Epithelial cell of esophagus (primary cell): ENCODE results near the gene PPP1CA.

Experiments
- DNase-seq: peaks from one replicate; pipeline ENCODE4 v3.0.0; 2010; ENCODE audit warnings: low read depth
- H3K4me3 ChIP-seq: 2 replicates; pipeline ENCODE4 v1.5.1; 2011; ENCODE audit warnings: mild to moderate bottlenecking, low read length, control low read depth
- TF ChIP-seq, protein P1 (sequence below): IDR thresholded peaks from 2 replicates; pipeline ENCODE4 v1.5.1; 2011; ENCODE audit warnings: low read depth, mild to moderate bottlenecking, low read length, control low read depth, inconsistent platforms; ENCODE audit not compliant: insufficient read depth; ENCODE audit errors: missing control alignments

PPP1CA gene

DNA sequence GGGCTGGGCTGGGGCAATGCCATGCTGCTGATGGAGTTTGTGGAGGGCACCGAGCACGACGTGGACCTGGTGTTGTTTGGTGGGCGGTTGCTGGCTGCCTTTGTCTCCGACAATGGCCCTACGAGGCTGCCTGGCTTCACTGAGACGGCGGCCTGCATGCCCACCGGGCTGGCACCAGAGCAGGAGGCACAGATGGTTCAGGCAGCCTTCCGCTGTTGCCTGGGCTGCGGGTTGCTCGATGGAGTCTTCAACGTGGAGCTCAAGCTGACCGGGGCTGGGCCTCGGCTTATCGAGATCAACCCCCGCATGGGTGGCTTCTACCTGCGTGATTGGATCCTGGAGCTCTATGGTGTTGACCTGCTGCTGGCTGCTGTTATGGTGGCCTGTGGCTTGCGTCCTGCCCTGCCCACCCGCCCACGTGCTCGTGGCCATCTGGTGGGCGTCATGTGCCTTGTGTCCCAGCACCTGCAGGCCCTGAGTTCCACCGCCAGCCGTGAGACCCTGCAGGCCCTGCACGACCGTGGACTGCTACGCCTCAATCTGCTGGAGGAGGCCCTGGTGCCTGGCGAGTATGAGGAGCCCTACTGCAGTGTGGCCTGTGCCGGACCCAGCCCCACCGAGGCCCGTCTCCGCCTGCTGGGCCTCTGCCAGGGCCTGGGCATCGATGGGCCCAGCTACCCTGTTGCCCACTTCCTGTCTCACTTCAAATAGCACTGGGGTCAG is 22.4 kb upstream of the PPP1CA start:
- H3K4me3 ChIP-seq: no peak overlapping the region
- no peak for DNase-seq
- TF ChIP-seq, protein P1, sequence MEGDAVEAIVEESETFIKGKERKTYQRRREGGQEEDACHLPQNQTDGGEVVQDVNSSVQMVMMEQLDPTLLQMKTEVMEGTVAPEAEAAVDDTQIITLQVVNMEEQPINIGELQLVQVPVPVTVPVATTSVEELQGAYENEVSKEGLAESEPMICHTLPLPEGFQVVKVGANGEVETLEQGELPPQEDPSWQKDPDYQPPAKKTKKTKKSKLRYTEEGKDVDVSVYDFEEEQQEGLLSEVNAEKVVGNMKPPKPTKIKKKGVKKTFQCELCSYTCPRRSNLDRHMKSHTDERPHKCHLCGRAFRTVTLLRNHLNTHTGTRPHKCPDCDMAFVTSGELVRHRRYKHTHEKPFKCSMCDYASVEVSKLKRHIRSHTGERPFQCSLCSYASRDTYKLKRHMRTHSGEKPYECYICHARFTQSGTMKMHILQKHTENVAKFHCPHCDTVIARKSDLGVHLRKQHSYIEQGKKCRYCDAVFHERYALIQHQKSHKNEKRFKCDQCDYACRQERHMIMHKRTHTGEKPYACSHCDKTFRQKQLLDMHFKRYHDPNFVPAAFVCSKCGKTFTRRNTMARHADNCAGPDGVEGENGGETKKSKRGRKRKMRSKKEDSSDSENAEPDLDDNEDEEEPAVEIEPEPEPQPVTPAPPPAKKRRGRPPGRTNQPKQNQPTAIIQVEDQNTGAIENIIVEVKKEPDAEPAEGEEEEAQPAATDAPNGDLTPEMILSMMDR: no peak

DNA sequence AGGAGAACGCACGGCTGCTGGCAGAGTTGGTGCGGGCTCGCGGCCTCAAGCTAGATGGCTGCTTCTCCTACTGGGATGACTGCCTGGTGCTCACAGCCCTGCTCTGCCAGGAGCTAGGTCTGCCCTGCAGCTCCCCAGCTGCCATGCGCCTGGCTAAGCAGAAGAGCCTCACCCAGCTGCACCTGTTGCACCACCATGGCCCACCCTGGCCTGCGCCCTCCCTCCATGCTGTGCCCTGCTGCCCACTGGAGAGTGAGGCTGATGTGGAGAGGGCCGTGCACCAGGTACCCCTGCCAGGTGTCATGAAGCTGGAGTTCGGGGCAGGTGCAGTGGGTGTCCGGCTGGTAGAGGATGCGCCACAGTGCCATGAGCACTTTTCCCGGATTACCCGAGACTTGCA is 21.8 kb upstream of the PPP1CA start:
- TF ChIP-seq, protein P1: no peak
- DNase-seq: no peak
- H3K4me3 ChIP-seq: no peak overlapping the region

DNA sequence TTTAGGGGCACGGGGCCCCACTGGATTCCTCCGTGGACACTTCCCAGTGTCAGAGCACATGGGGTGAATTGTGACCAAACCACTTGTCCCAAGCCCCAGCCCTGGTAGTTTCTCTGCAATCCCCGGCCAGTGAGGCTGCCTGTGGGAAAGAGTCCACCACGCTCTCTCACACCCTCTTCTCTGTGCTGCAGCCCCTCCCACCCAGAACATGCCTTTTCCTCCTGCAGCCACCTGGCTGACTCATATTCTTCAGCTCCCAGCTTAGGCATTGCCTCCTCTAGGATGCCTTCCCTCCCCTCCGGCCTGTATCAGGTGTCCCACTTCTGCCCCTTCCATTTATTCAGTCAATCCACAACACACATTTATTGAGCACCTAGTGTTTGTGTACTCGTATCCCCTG is 21.2 kb upstream of the PPP1CA start:
- peak; percentile 89 for DNase-seq
- no peak overlapping the region for H3K4me3 ChIP-seq
- TF ChIP-seq, protein P1: no peak

DNA sequence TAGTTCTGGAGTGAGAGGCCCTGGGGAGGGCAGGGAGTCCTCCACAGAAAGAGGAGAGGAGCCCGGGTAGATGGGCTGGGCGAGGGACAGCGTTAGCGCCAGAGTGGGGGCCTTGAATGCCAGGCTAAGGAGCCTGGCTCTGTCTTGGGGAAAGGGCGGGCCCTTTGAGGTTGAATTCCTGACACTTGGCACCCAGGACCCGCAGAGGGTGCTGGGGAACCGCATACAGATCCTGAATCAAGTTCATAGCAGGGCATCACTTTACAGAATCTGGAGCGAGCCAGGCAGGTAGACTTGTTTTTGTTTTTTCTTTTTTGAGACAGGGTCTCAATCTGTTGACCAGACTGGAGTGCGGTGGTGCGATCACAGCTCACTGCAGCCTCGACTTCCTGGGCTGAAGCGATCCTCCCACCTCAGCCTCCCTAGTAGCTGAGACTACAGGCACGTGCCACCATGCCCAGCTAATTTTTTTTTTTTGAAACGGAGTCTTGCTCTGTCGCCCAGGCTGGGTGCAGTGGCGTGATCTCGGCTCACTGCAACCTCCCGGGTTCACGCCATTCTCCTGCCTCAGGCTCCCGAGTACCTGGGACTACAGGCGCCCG is 19.9 kb upstream of the PPP1CA start:
- no peak for DNase-seq
- H3K4me3 ChIP-seq: peak overlapping the region; percentile 9

DNA sequence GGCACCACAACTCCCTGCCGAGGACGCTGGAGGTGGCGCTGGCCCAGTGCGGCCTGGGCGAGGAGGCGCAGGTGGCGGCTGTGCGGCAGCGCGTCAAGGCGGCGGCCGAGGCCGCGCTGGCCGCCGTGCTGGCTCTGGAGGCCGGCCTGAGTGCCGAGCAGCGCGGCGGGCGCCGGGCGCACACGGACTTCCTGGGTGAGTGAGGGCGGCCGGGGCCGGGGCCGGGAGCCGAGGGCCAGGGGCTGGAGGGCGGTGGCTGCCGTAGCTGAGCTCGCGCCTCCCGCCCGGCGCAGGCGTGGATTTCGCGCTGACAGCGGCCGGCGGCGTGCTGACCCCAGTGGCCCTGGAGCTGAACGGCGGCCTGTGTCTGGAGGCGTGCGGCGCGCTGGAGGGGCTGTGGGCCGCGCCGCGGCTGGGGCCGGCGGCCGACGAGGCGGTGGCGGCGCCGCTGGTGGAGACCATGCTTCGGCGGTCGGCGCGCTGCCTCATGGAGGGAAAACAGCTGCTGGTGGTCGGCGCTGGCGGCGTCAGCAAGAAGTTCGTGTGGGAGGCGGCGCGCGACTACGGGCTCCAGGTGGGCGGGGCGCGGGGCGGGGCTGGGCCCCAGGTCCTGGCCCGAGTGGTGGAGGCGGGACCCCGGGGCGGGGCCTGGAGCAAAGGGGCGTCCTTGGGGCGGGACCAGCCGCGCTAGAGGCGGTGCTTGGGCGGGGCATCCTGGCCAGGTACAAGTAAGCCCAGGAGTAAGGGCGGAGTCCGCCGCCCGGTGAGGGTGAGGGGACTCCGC is 19.2 kb upstream of the PPP1CA start:
- peak overlapping the region; percentile 31 for H3K4me3 ChIP-seq
- TF ChIP-seq, protein P1: no peak

More for the DNA sequence above, 19.9 kb upstream of the PPP1CA start:
- TF ChIP-seq, protein P1: no peak

DNA sequence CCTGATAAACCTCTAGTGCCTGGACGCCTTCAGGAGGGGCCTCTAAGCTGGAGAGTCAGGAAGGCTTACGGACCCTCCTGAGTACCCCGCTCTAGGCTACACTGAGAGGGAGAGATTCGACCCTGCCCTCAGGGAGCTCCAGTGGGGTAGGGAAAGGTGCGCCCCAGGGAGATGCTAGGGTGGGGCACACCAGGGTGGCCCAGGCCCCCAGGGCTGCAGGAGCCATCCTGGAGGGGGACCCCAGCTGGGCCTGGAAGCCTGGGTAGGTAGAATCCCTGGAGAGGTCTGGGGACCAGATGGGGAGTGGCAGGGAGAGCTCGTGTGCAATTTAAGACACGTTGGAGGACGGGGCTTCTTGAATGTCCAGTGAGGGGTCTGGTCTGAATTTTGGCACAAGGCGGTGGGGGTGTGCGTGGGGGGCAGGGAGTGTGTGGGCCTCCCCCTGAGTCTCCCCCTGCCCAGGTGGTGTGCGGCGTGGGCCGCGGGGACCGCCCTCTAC is 18.5 kb upstream of the PPP1CA start:
- peak overlapping the region; percentile 25 for H3K4me3 ChIP-seq
- no peak for DNase-seq
- TF ChIP-seq, protein P1: no peak

More for the DNA sequence above, 19.2 kb upstream of the PPP1CA start:
- peak; percentile 97 for DNase-seq
